AG10803 (cell line): ENCODE data around the gene CALN1.

Source experiments
- DNase-seq: peaks from one replicate; pipeline ENCODE4 v3.0.0; 2010; ENCODE audit warnings: low read depth
- H3K4me3 ChIP-seq: 2 replicates; pipeline ENCODE4 v1.5.1; 2011; ENCODE audit warnings: mild to moderate bottlenecking, low read length, control low read depth
- TF ChIP-seq, protein P1 (sequence below): conservative IDR thresholded peaks from 2 replicates; pipeline ENCODE4 v1.5.1; 2011; ENCODE audit warnings: mild to moderate bottlenecking, low read length, control low read depth, inconsistent platforms

Gene CALN1

DNA sequence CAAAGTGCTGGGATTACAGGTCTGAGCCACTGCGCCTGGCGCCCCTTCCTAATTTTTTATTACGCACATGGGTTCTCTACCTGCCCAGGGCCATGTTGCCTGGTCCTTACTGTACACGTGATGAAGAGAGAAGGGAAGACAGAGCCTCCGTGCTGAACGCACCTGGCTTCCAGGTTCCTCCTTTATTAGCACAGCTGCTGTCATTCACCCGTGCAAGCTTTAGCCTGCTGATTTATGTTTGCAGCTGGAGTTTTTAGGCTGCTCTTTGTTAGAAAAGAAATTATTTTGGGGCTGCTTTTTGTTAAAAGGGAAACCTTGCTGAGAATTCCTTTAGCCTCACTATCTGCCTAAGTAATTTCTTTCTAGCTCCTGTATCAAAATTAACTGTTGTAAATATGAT is 417.0 kb downstream of the CALN1 start:
- DNase-seq: no peak
- TF ChIP-seq, protein P1, sequence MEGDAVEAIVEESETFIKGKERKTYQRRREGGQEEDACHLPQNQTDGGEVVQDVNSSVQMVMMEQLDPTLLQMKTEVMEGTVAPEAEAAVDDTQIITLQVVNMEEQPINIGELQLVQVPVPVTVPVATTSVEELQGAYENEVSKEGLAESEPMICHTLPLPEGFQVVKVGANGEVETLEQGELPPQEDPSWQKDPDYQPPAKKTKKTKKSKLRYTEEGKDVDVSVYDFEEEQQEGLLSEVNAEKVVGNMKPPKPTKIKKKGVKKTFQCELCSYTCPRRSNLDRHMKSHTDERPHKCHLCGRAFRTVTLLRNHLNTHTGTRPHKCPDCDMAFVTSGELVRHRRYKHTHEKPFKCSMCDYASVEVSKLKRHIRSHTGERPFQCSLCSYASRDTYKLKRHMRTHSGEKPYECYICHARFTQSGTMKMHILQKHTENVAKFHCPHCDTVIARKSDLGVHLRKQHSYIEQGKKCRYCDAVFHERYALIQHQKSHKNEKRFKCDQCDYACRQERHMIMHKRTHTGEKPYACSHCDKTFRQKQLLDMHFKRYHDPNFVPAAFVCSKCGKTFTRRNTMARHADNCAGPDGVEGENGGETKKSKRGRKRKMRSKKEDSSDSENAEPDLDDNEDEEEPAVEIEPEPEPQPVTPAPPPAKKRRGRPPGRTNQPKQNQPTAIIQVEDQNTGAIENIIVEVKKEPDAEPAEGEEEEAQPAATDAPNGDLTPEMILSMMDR: no peak

DNA sequence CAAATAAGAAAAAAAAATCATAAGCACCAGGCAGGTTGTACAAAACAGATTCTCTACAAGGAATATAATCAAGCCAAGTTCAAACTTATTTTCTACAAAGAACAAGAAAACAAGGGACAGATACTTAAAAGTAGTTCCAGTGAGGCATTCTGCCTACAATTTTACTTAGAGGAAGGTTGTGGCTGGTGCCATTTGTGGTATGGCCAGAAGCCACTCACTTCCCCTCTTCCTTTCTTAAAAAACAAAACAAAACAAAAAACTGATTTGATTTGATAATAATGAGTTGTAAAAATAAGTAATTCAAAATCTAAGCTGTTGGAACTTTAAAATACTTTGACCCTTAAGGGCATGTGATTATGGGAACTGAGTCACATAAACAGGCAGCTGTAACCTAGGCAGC is 420.6 kb downstream of the CALN1 start:
- TF ChIP-seq, protein P1: no peak
- no peak for DNase-seq
- H3K4me3 ChIP-seq: no peak overlapping the region

More for the DNA sequence above, 417.0 kb downstream of the CALN1 start:
- H3K4me3 ChIP-seq: no peak overlapping the region

DNA sequence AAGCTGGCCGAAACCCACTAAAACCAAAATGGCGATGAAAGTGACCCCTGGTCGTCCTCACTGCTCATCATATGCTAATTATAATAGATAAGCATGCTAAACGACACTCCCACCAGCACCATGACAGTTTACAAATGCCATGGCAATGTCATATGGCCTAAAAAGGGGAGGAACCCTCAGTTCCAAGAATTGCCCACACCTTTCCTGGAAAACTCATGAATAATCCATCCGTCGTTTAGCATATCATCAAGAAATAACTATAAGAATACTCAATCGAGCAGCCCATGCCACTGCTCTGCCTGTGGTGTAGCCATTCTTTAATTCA is 422.0 kb downstream of the CALN1 start:
- no peak overlapping the region for H3K4me3 ChIP-seq
- TF ChIP-seq, protein P1: no peak
- DNase-seq: no peak

DNA sequence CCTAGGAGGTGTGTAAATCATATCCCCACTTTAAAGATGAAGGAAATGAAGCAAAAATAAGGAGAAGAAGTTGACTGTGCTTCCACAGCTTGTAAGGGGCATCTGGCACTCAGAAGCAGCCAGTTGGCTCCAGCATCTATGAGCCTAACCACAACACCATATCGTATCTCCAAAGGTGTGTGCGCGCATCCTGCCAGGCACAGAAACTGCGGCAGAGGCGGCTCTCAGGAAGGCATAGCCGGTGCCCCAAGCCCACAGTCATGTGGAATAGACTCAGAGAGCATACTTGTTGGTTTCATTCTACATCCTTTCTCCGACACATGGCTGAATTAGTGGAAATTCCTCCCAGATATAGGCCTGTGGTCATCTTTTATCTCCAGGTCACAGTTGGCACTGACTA is 423.9 kb downstream of the CALN1 start:
- DNase-seq: no peak
- H3K4me3 ChIP-seq: no peak overlapping the region
- TF ChIP-seq, protein P1: no peak

DNA sequence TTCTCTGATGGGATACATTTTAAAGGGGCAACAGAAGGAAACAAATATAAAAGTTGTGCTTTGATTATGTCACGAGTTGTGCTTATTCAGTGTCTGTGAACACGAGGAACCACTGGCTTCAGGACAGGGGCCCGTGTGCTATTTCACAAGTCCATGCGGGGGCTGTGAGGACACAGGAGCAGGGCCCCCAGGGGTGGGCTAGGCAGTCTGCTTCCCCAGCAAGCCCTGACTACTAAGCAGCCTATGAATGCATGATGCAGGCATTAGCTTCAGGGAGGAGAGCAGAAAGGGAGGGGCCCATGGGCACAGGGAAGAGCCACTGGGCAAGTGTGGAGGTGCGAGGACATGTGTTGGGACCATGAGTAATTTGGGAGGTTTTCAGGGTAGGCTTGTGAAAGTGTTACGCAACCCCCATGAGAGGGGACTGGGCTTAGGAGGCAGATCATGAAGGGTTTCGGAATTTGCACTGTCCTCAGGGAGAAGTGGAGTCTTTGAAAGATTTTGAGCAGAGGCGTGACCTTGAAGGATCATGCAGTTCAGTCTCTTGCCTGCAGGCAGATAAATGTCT is 424.9 kb downstream of the CALN1 start:
- TF ChIP-seq, protein P1: no peak
- H3K4me3 ChIP-seq: no peak overlapping the region
- no peak for DNase-seq

DNA sequence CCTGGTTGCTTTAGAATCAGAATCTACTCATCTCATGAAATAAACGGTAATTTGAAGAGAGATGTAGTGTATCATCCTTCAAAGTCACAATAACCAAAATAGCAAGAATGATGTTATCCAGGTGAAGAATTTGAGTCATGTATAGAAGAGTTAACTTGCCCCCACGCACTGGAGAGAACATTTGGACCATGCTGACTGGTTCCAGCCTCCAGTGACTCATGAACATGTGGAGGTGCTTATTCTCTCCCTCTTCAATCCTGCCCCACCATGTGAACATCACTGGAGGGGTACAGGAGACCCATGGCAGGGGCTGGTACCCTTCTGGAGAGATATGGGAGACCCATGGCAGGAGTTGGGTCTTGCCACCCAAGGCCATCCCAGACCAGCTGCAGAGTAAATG is 427.8 kb downstream of the CALN1 start:
- no peak for DNase-seq
- no peak overlapping the region for H3K4me3 ChIP-seq
- TF ChIP-seq, protein P1: no peak

DNA sequence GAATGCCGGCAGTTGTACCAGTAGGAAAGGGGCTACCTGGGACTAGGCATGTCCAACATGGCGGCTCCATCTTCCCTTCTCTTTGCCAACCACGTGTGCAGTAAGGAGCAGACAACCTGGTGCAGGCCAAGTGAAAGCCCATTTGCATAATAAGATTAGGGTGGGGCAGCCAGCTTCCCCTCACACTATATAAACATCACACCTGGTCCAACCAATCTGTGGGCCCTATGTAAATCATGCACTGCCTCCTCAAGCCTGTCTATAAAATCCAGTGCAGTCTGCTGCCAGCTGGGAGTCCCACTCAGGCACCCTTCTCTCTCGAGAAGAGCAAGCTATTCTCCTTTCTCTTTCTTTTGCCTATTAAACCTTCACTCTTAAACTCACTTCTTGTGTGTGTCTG is 429.3 kb downstream of the CALN1 start:
- TF ChIP-seq, protein P1: no peak
- no peak for DNase-seq
- H3K4me3 ChIP-seq: no peak overlapping the region
